ENCODE results near the gene SLC25A41. TPM values are rescaled to one million over a fixed set of nuclear protein-coding genes. Genes with fewer than 3 reads are reported as not detected.

SLC25A41 gene
- total and polyA plus RNA-seq, 9 of the 15 experiments (the other 6 are each of a cell fraction or from before 2014, with no cell fraction given) = 0.08 to 4.2 (median 1.6) TPM

DNA sequence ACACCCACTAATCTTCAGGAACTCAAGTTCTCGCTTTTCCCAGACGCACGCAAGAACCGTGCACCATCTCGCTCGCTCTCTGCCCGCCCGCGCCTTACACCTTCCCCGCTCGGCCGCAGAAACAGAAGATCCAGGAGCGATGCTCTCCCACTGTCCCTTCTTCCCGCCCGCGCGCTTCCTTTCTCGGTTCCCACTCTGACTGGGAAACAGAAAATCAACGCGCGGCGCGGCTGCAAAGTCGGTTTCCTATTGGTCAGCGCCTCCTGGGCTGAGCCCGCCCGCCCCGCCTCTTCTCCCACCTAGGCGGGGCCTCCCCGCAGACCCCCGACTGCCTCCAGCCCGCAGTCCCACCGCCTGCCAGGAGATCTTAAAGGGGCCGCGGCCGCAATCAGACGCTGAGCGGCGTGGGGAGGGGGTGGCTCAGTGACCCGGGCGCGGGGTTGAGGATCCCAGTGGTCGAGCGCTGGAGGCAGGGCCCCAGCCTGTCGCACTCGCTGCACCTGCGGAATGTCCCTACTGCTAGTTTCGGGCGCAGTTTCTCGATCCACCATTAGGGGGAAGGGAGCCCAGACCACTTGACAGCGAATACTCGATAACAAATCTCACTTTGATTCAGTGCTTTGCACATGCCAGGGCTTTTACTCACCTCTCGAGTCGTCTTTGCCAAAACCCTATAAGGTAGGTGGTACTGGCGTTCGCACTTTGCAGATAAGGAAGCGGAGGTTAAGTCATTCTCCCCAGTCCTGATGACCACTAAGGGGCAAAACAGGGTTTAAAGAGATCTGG lies 26.7 kb upstream of the SLC25A41 start (continued):
- TF ChIP-seq PTTG1 (tag; IDR thresholded peaks at IDR 0.05; ENCODE audit: low read depth) (no peak), RBM14 (IDR thresholded peaks at IDR 0.05; ENCODE audit: borderline replicate concordance, insufficient read depth, low read depth, low read length) (no peak), FOXJ2 (tag; IDR thresholded peaks at IDR 0.05) (no peak), ZNF318 (IDR thresholded peaks at IDR 0.05; ENCODE audit: borderline replicate concordance in 1 of 2, low read depth in 1 of 2) (0 out of 4 replicates have a peak, but pooled peaks of 1 of the 2 experiments have one; percentile 20), U2AF1 (optimal IDR thresholded peaks at IDR 0.05; ENCODE audit: low read depth, low read length) (no peak), KHSRP (IDR thresholded peaks at IDR 0.05) (no peak), MCM7 (IDR thresholded peaks at IDR 0.05) (no peak), ZNF41 (CRISPR knock-in tag; conservative IDR thresholded peaks at IDR 0.05) (no peak), HDAC1 (IDR thresholded peaks at IDR 0.05) (peak in 1 of 2 experiments; percentile 42; a peak in 2 of 4 replicates), TEAD1 (CRISPR knock-in tag; IDR thresholded peaks at IDR 0.05) (peak; percentile 74 to 90; a peak in 3 of 4 replicates)
- TF ChIP-seq, protein P1, sequence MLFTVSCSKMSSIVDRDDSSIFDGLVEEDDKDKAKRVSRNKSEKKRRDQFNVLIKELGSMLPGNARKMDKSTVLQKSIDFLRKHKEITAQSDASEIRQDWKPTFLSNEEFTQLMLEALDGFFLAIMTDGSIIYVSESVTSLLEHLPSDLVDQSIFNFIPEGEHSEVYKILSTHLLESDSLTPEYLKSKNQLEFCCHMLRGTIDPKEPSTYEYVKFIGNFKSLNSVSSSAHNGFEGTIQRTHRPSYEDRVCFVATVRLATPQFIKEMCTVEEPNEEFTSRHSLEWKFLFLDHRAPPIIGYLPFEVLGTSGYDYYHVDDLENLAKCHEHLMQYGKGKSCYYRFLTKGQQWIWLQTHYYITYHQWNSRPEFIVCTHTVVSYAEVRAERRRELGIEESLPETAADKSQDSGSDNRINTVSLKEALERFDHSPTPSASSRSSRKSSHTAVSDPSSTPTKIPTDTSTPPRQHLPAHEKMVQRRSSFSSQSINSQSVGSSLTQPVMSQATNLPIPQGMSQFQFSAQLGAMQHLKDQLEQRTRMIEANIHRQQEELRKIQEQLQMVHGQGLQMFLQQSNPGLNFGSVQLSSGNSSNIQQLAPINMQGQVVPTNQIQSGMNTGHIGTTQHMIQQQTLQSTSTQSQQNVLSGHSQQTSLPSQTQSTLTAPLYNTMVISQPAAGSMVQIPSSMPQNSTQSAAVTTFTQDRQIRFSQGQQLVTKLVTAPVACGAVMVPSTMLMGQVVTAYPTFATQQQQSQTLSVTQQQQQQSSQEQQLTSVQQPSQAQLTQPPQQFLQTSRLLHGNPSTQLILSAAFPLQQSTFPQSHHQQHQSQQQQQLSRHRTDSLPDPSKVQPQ (CRISPR knock-in tag; IDR thresholded peaks at IDR 0.05; ENCODE audit: borderline replicate concordance) = no peak
- TF ChIP-seq, protein P2, sequence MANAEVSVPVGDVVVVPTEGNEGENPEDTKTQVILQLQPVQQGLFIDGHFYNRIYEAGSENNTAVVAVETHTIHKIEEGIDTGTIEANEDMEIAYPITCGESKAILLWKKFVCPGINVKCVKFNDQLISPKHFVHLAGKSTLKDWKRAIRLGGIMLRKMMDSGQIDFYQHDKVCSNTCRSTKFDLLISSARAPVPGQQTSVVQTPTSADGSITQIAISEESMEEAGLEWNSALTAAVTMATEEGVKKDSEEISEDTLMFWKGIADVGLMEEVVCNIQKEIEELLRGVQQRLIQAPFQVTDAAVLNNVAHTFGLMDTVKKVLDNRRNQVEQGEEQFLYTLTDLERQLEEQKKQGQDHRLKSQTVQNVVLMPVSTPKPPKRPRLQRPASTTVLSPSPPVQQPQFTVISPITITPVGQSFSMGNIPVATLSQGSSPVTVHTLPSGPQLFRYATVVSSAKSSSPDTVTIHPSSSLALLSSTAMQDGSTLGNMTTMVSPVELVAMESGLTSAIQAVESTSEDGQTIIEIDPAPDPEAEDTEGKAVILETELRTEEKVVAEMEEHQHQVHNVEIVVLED (CRISPR knock-in tag; IDR thresholded peaks at IDR 0.05) = no peak
